HG03432 (cell line): ENCODE data around the gene ATPAF2.
"Not testable (repeated sequence)": the region's sequence is repeated elsewhere in the genome, so short reads cannot be mapped to it uniquely, and the experiment has no call there.

ENCODE experiments used
- ATAC-seq: cut with Tn5 transposase; IDR thresholded peaks from one replicate; pipeline ENCODE4 v1.9.1; 2021; ENCODE audit warnings: mild to moderate bottlenecking, moderate library complexity; ENCODE audit not compliant: unreplicated experiment

Gene ATPAF2

GRCh38 chr17:18014006-18014405 lies 25.0 kb downstream of the ATPAF2 start:
- no peak for ATAC-seq

- no peak for ATAC-seq
Measured at GRCh38 chr17:18011286-18011685, 27.7 kb downstream of the ATPAF2 start.

GRCh38 chr17:18009609-18010420 lies 29.2 kb downstream of the ATPAF2 start:
- no peak for ATAC-seq

GRCh38 chr17:18008496-18009268 lies 30.3 kb downstream of the ATPAF2 start:
- no peak for ATAC-seq

GRCh38 chr17:18006495-18007239 lies 32.3 kb downstream of the ATPAF2 start:
- ATAC-seq = no peak

GRCh38 chr17:18005496-18005895 lies 33.5 kb downstream of the ATPAF2 start:
- no peak for ATAC-seq

GRCh38 chr17:18004884-18005305 lies 34.1 kb downstream of the ATPAF2 start:
- ATAC-seq = no peak

- ATAC-seq = no peak
Measured at GRCh38 chr17:18004345-18004744, 34.6 kb downstream of the ATPAF2 start.

- ATAC-seq = no peak
Measured at GRCh38 chr17:18002171-18002570, 36.8 kb downstream of the ATPAF2 start.

GRCh38 chr17:18000030-18000408 lies 38.9 kb downstream of the ATPAF2 start:
- ATAC-seq = no peak

- ATAC-seq = no peak
Measured at GRCh38 chr17:17999364-18000029, 39.5 kb downstream of the ATPAF2 start.

- ATAC-seq = no peak
Measured at GRCh38 chr17:17998934-17999333, 40.0 kb downstream of the ATPAF2 start.

- not testable (repeated sequence) for ATAC-seq
Measured at GRCh38 chr17:17995887-17996286, 43.1 kb downstream of the ATPAF2 start.

GRCh38 chr17:17994271-17995069 lies 44.5 kb downstream of the ATPAF2 start:
- no peak for ATAC-seq

GRCh38 chr17:17993852-17994251 lies 45.1 kb downstream of the ATPAF2 start:
- ATAC-seq = no peak

GRCh38 chr17:17993366-17993765 lies 45.6 kb downstream of the ATPAF2 start:
- no peak for ATAC-seq

- no peak for ATAC-seq
Measured at GRCh38 chr17:17990282-17990681, 48.7 kb downstream of the ATPAF2 start.

- no peak for ATAC-seq
Measured at GRCh38 chr17:17989618-17990017, 49.4 kb downstream of the ATPAF2 start.

GRCh38 chr17:17989081-17989480 lies 49.9 kb downstream of the ATPAF2 start:
- no peak for ATAC-seq

GRCh38 chr17:17988427-17988945 lies 50.5 kb downstream of the ATPAF2 start:
- no peak for ATAC-seq
